ENCODE measurements around the gene AZU1. TPM values are rescaled to one million over a fixed set of nuclear protein-coding genes. Genes with fewer than 3 reads are reported as not detected.

Gene AZU1
- total RNA-seq, 1 experiment from 2014 or later: not detected

DNA sequence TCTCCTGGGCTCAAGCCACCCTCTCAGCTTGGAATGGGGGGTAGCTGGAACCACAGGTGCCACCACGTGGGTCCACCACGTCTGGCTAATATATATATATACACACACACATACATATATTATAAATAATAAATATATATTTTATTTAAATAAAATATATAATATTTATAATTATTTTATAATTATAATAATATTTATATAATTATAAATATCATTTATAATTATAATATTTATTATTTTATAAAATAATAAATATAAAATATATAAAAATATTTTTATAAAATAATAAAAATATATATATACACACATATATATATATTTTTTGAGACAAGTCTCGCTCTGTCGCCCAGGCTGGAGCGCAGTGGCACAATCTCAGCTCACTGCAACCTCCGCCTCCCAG, 26.9 kb downstream of the AZU1 start:
- no peak overlapping the region for H2AFZ ChIP-seq (ENCODE audit: low read length)
- ATAC-seq (no peak), DNase-seq (no peak)
- H3K79me2 ChIP-seq (ENCODE audit: low read length): no peaks in the 10 kb centered on the region
- no peaks in the 10 kb centered on the region for H3K4me1 ChIP-seq (ENCODE audit: insufficient read depth, low read length)
- H3F3A ChIP-seq (ENCODE audit: low read length, unreplicated experiment): no peaks in the 10 kb centered on the region
- no peak overlapping the region for H3K4me2 ChIP-seq (ENCODE audit: low read length)
- no peaks in the 10 kb centered on the region for H3K27me3 ChIP-seq (ENCODE audit: low read length)
- H3K9me2 ChIP-seq (replicated peaks; ENCODE audit: low read length): no peaks in the 10 kb centered on the region
- BruUV-seq (replicated peaks): no TSS peak
- no peaks in the 10 kb centered on the region for H4K20me1 ChIP-seq (ENCODE audit: low read length)
- TF ChIP-seq CTCF (conservative IDR thresholded peaks at IDR 0.05; ENCODE audit: low read depth, low read length) (no peak), EZH2 (IDR thresholded peaks at IDR 0.05; ENCODE audit: low read length, unreplicated experiment) (no peak), EZH2phosphoT487 (IDR thresholded peaks at IDR 0.05; ENCODE audit: borderline replicate concordance, low read length) (no peak)
- no peak overlapping the region for H3K4me3 ChIP-seq (ENCODE audit: low read length)
- CTCF ChIA-PET: no interaction called here
- no peaks in the 10 kb centered on the region for H3K9me3 ChIP-seq (ENCODE audit: low read length)
- no peaks in the 10 kb centered on the region for H3K36me3 ChIP-seq (ENCODE audit: low read depth, low read length)
- POLR2A ChIA-PET (ENCODE audit: unreplicated experiment): no interaction called here
- intact Hi-C loops (cut with micrococcal nuclease): no loop called here
- no peak overlapping the region for H3K27ac ChIP-seq (ENCODE audit: low read length)
- H3K9ac ChIP-seq (ENCODE audit: low read length): no peak overlapping the region

GRCh38 chr19:855142-855541, 27.5 kb downstream of the AZU1 start:
- Histone ChIP-seq H3K4me1 (ENCODE audit: insufficient read depth, low read length) (no peaks in the 10 kb centered on the region), H3K27me3 (ENCODE audit: low read length) (no peaks in the 10 kb centered on the region), H2AFZ (ENCODE audit: low read length) (no peak overlapping the region), H3K9ac (ENCODE audit: low read length) (no peak overlapping the region), H3K27ac (ENCODE audit: low read length) (no peak overlapping the region), H3K9me2 (replicated peaks; ENCODE audit: low read length) (no peaks in the 10 kb centered on the region), H3K79me2 (ENCODE audit: low read length) (no peaks in the 10 kb centered on the region), H3K9me3 (ENCODE audit: low read length) (no peaks in the 10 kb centered on the region), H4K20me1 (ENCODE audit: low read length) (no peaks in the 10 kb centered on the region), H3K4me3 (ENCODE audit: low read length) (no peak overlapping the region), H3K36me3 (ENCODE audit: low read depth, low read length) (no peaks in the 10 kb centered on the region), H3F3A (ENCODE audit: low read length, unreplicated experiment) (no peaks in the 10 kb centered on the region), H3K4me2 (ENCODE audit: low read length) (no peak overlapping the region)
- intact Hi-C loops (cut with micrococcal nuclease): no loop called here
- ATAC-seq (no peak), DNase-seq (no peak)
- CTCF ChIA-PET: no interaction called here
- POLR2A ChIA-PET (ENCODE audit: unreplicated experiment): no interaction called here
- no TSS peak for BruUV-seq (replicated peaks)
- TF ChIP-seq EZH2phosphoT487 (IDR thresholded peaks at IDR 0.05; ENCODE audit: borderline replicate concordance, low read length): no peak
- no peak for TF ChIP-seq EZH2 (IDR thresholded peaks at IDR 0.05; ENCODE audit: low read length, unreplicated experiment)
- no peak for TF ChIP-seq CTCF (conservative IDR thresholded peaks at IDR 0.05; ENCODE audit: low read depth, low read length)

DNA sequence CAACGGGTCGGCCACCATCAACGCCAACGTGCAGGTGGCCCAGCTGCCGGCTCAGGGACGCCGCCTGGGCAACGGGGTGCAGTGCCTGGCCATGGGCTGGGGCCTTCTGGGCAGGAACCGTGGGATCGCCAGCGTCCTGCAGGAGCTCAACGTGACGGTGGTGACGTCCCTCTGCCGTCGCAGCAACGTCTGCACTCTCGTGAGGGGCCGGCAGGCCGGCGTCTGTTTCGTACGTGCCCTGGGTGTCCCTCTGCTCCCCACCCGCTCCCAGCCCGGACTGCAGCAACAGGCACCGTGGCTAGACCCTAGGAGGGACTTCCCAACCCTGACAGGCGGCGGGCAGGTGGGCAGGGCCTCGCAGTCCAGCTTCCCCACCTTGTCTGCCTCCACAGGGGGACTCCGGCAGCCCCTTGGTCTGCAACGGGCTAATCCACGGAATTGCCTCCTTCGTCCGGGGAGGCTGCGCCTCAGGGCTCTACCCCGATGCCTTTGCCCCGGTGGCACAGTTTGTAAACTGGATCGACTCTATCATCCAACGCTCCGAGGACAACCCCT, 28.0 kb downstream of the AZU1 start:
- intact Hi-C loops (cut with micrococcal nuclease): no loop called here
- no peaks in the 10 kb centered on the region for H3K9me3 ChIP-seq (ENCODE audit: low read length)
- no peak overlapping the region for H3K9ac ChIP-seq (ENCODE audit: low read length)
- H3K27me3 ChIP-seq (ENCODE audit: low read length): no peaks in the 10 kb centered on the region
- no peaks in the 10 kb centered on the region for H3K79me2 ChIP-seq (ENCODE audit: low read length)
- no peaks in the 10 kb centered on the region for H3F3A ChIP-seq (ENCODE audit: low read length, unreplicated experiment)
- no TSS peak for BruUV-seq (replicated peaks)
- no peaks in the 10 kb centered on the region for H4K20me1 ChIP-seq (ENCODE audit: low read length)
- CTCF ChIA-PET: no interaction called here
- DNase-seq: no peak
- no peaks in the 10 kb centered on the region for H3K36me3 ChIP-seq (ENCODE audit: low read depth, low read length)
- H3K27ac ChIP-seq (ENCODE audit: low read length): no peak overlapping the region
- no peak for TF ChIP-seq EZH2phosphoT487 (IDR thresholded peaks at IDR 0.05; ENCODE audit: borderline replicate concordance, low read length)
- no peak for TF ChIP-seq EZH2 (IDR thresholded peaks at IDR 0.05; ENCODE audit: low read length, unreplicated experiment)
- no peak for TF ChIP-seq CTCF (conservative IDR thresholded peaks at IDR 0.05; ENCODE audit: low read depth, low read length)
- POLR2A ChIA-PET (ENCODE audit: unreplicated experiment): no interaction called here
- no peaks in the 10 kb centered on the region for H3K9me2 ChIP-seq (replicated peaks; ENCODE audit: low read length)
- no peak overlapping the region for H3K4me3 ChIP-seq (ENCODE audit: low read length)
- H2AFZ ChIP-seq (ENCODE audit: low read length): no peak overlapping the region
- H3K4me1 ChIP-seq (ENCODE audit: insufficient read depth, low read length): no peaks in the 10 kb centered on the region
- ATAC-seq: no peak
- no peak overlapping the region for H3K4me2 ChIP-seq (ENCODE audit: low read length)
